HG02885 (cell line): ENCODE measurements around the gene BUB1B.
"Not testable (repeated sequence)": the region's sequence is repeated elsewhere in the genome, so short reads cannot be mapped to it uniquely, and the experiment has no call there.

Source experiments
- ATAC-seq: cut with Tn5 transposase; IDR thresholded peaks from one replicate; pipeline ENCODE4 v1.9.1; 2021; ENCODE audit warnings: mild to moderate bottlenecking; ENCODE audit not compliant: unreplicated experiment, poor library complexity

The BUB1B gene, protein sequence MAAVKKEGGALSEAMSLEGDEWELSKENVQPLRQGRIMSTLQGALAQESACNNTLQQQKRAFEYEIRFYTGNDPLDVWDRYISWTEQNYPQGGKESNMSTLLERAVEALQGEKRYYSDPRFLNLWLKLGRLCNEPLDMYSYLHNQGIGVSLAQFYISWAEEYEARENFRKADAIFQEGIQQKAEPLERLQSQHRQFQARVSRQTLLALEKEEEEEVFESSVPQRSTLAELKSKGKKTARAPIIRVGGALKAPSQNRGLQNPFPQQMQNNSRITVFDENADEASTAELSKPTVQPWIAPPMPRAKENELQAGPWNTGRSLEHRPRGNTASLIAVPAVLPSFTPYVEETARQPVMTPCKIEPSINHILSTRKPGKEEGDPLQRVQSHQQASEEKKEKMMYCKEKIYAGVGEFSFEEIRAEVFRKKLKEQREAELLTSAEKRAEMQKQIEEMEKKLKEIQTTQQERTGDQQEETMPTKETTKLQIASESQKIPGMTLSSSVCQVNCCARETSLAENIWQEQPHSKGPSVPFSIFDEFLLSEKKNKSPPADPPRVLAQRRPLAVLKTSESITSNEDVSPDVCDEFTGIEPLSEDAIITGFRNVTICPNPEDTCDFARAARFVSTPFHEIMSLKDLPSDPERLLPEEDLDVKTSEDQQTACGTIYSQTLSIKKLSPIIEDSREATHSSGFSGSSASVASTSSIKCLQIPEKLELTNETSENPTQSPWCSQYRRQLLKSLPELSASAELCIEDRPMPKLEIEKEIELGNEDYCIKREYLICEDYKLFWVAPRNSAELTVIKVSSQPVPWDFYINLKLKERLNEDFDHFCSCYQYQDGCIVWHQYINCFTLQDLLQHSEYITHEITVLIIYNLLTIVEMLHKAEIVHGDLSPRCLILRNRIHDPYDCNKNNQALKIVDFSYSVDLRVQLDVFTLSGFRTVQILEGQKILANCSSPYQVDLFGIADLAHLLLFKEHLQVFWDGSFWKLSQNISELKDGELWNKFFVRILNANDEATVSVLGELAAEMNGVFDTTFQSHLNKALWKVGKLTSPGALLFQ

DNA sequence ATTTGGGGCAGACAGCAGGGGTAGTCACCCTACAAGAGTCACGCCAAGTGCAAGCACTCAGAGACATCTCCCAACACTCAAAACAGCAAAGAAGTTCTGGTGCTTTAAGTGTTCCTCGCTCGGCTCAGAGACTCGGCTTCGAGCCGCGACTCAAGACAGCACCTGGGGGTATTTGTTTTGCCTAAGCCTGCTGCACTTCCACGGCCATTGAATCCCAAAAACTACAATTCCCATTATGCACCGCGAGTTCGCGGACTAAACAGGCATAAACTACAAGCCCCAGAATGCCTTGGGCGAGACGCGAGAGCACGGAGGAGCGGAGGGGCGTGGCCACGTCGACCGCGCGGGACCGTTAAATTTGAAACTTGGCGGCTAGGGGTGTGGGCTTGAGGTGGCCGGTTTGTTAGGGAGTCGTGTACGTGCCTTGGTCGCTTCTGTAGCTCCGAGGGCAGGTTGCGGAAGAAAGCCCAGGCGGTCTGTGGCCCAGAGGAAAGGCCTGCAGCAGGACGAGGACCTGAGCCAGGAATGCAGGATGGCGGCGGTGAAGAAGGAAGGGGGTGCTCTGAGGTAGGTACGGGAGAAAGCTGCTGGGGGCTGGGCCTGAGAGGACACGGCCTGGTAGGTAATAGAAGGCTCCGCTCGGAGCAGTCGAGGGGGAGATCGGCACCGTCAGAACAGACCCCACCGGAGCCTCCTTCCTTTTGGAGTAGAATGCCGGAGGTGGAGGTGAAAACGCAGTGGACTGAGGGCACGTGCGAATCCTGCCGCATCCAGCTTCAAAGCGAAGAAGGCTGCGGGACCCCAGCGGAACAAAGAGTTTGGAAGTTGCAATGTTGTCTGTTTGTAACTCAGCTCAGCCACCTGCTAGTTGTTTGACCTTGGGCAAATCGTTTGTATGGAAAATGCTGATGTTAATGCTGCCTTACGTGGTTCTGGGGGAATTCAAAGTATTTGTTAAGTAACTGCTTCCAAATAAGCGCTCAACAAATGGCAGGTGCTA lies at the start of gene BUB1B:
Gene BUB1B (plus strand): TSS at position 381 of the 1,000 bp plus-strand sequence. CDS start 152 bp downstream, at position 533.
- ATAC-seq, result peak; percentile 90

DNA sequence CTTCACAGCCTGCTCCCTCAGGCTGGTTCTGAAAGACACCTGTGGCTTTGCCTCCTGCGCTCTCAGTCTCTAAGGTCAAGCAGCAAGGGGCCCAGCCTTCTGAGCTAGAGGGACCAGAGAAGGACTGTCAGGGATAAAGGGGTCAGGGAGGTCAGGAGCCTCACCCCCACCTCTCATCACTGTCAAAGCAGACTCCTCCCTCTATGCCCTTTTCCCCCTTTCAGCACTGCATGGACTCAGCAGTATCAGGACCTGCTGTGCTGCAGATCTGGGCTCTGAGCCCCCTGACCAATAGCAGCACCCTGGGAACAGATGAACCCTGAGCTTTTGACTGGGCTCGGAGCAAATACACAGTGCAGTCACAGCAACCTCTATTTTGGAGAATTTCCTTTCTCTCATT lies 49.0 kb upstream of the BUB1B start:
- no peak for ATAC-seq

DNA sequence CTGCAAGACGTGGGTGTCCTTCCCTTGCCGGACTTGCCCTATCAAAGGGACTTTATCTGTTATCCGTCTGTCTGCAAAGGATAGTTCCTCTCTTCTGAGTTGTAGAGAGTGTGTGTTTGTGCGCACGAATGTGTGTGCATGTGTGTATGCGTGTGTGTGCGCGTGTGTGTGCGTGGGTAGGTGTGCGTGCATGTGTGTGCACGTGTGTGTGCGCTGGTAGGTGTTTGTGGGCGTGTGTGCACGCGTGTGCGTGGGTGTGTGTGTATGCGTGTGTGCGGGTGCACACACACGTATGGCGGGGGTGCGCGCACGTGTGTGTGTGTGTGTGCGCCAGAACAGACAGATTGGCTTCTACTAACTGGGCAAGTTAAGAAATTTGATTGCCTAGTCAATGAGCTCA lies 48.1 kb upstream of the BUB1B start:
- ATAC-seq, result no peak

DNA sequence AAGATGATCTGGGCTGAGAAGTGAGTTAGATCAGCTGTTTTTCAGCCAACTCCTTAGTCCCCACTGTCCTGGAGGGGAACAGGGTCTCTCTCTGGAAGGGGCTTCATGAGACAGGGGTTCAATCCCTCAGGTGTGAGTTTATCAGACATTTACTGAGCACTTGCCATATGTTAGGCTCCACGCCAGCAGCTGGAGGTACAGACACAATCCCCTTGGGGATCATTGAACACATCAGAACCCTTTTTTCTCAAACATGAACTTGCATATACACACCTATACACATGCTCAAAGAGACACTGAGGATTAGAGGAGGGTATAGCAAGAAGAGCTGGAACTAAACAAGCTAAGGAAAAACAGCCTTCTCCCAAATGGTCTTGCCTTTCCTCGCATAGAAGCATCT lies 46.7 kb upstream of the BUB1B start:
- ATAC-seq, result no peak

DNA sequence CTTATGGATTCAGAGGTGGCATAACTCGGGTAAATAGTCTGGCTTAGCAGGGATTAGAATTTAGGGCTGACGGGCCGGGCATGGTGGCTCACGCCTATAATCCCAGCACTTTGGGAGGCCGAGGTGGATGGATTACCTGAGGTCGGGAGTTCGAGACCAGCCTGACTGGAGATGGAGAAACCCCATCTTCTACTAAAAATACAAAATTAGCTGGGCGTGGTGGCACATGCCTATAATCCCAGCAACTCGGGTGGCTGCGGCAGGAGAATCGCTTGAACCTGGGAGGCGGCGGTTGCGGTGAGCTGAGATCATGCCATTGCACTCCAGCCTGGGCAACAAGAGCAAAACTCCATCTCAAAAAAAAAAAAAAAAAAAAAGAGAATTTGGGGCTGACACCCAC lies 45.8 kb upstream of the BUB1B start:
- ATAC-seq, result not testable (repeated sequence)

DNA sequence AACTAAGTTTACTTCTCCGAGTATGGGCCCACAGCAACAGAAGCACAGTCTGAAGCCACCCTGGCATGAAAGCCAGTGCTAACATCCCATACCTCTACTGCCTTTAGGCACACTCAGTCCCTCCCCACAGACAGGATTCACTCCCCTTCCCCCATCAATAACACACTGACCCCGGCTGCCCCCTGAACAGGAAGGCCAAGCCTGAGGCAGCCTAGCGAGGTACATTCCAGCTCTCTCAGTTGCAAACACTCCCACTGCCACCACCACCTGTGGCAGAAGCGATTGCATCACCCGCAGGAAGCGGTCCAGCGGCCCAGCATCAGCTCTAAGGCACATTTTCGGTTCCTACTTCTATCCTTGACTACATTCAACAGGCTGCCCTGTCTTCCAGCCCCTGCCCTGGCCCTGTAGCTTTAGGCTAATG lies 45.2 kb upstream of the BUB1B start:
- peak; percentile 94 for ATAC-seq

DNA sequence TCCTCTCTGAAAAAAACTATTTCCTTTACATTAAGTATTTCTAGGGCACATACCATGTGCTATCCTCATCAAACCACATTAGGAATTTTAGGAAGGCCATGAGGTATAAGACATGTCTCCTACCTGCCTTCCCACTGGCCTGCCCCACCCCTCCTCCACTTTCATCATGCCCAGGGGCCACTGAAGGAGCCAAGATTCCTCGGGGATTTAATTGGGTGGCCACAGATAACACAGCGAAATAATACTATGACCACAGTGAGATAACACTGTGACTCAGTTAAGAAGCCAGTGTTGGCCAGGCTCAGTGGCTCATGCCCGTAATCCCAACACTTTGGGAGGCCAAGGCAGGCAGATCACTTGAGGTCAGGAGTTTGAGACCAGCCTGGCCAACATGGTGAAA lies 42.4 kb upstream of the BUB1B start:
- no peak for ATAC-seq

DNA sequence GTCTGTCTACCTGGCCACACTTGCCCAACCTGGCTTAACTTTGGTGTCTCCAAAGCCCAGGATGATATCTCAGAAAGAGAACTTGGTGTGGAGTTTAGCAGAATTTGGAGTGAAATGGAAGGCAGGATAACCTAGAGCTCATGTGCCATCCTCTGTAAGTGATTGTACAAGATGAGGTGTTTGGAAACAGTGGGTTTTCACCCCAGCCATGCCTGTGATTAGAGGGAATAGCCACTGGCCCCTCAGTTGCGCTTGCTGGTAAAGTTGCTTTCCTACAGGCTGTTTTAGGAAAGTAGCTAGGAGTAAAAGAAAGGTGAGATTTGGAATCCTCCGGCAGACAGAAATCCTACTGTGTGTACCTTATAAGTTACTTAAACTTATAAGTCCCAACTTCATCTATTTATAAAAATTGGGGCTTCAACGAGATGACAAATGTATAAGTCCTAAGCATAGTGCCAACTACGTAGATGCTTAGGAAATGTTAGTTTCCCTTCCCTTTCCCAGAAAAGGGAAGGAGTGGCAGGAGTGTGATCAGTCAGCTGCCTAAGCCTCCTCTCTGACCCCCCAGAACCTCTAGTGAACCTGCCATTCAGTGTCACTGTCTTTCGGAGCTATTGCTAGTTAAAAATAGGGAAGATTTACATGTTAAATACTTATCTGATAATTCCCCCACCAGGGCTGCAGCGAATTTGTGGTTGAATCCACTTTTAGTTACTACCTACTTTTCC lies 38.8 kb upstream of the BUB1B start:
- no peak for ATAC-seq

DNA sequence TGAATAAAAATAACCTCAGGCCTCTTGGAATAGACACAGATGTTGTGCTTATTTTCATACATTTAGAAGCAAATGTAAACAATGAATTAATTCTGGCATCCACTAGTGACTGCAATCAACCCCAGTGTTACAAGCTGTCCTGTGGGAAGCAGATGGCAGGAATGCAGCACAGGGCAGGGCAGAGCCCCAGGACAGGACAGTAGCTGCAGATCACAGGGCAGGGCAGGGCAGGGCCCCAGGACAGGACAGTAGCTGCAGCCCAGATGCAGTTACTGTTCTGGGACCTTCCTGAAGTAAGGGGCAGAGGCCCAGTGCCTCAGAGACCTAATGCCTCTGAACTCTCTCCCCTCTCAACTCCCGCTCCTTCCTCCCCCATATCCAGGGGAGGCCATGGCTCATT lies 37.9 kb upstream of the BUB1B start:
- not testable (repeated sequence) for ATAC-seq

DNA sequence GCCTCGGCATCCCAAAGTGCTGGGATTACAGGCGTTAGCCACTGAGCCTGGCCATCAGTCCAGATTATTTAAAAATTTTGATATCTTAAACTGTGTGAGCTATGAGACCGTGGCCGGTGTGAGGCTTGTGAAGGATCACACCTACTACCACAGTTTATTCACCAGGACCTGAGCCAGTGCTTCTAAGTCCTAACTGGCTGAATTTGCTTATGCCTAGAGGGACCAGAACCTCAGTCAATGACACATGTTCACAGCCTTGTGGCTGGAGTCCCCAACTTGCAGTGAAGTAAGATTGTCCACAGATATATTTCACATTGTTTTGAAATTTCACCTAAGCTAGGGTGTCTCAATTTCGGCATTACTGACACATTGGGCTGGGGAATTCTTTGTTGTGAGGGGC lies 37.0 kb upstream of the BUB1B start:
- ATAC-seq, result not testable (repeated sequence)

DNA sequence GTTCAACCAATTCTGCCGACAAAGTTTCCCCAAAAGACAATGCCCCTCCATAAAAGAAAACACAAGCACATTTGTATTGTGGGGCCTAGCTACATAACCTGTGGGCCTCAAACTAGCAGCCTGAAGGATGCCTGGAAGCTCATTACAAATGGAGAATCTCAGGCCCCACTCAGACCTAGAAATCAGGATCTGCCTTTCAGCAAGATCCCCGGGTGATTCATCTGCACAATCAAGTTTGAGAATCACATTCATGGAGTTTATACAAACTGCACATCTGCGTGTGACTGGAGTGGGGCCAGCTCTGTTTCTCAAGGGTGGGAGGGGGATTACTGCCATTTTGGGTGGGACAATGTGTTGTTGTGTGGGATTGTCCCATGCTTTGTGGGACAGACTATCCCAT lies 36.5 kb upstream of the BUB1B start:
- ATAC-seq, result not testable (repeated sequence)

DNA sequence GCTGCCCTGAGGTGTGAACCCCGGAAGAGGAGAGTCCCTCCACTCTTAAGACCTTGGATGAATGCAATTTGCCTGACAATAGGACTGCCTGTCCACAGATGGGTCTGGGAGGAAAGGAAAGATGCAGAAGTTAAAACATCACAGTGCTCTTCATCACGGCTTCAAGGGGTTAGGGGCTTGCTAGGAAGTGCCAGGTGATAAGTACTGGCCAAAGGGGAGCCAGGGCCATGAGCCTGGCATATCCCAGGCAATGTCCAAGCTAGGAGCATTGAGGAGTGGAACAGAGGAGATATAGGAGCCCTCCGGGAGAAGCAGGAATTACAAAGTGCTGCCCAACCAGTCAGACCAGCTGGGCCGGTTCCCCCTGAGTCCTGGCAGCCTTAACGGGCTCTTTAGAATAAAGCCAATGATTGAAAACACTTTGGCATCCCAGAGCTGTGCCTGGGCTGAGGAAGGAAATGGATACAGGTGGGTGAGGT lies 36.0 kb upstream of the BUB1B start:
- ATAC-seq, result not testable (repeated sequence)

DNA sequence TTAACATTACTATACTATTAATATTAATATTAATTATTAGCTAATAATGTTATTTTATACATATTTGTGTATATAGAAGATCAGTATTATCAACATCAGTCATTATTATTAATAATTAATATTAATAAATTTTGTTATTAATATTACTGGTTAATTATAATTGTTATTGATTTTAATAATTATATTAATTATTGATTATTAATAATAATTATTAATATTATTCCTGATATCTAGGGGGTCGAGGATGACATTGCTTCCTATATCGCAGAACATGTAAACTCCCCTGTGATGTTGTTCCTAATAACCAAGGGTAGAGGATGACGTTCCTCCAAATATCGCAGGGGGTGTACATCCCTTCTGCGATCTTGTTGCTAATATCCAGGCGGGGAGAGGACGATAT lies 34.9 kb upstream of the BUB1B start:
- ATAC-seq, result no peak

DNA sequence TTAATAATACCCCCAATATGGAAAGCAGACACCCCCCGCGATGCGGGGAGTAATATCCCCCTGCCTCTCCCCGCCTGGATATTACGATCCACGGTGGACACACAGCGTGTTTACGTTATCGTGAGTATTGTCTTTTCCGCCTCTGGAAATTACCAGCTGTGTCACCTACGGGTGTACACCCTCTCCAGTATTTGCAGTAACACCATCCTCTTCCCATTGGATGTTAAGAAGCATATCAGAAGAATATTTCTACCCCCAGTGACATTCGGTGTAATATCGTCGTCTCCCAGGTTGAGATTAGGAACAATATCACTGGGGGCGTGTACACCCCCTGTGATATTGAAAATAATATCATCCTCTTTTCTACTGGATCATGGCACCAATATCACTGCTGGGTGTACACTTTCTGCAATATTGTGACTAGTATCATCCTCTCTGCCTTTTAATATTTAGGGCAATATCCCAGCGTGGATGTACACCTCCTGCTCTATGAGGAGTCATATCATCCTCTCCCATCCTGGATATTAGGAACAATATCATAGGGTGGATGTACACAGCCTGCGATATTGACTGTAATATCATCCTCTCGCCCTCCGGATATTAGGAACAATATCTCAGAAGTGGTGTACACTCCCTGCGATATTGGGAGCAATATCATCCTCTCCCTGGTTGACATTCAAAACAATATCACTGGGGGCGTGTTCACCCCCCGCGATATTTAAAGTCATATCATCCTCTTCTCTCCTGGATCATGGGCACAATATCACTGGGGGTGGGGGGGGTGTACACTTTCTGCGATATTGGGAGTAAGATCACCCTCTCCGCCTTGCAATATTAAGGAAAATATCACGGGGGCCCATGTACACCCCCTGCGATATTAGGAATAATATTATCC lies 31.9 kb upstream of the BUB1B start:
- ATAC-seq, result no peak

DNA sequence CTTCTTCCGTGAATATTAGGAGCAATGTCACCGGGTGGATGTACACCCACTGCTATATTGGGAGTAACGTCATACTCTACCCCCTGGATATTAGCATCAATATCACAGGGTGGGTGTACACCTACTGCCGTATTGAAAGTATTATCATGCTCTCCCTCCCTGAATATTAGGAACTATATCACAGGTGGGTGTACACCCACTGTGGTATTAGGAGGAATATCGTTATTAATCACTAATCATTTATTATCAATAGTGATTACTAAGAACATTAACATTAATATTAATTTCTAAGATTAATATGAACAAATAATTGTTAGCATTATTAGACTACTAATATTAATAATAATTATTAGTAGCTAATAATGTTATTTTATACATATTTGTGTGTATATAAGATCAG lies 30.8 kb upstream of the BUB1B start:
- no peak for ATAC-seq

DNA sequence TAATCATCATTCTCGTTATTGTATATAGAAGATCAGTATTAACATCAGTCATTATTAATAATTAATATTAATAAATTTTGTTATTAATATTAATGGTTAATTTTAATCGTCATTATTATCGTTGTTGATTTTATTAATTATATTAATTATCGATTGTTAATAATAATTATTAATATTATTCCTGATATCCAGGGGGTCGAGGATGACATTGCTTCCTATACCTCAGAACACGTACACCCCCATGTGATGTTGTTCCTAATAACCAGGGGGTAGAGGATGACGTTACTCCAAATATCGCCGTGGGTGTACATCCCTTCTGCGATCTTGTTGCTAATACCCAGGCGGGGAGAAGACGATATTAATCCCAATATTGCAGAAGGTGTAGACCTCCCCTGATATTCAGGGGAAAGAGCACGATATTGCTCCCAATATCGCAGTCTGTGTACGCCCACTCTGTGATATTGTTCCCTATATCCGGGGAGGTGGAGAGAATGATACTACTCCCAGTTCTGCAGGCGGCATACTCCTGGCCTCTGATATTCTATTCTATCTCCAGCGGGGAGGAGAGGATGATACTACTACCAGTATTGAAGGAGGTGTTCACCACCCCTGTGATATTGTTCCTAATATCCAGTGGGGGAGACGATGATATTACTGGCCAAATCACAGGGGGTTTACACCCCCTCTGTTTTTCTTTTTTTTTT lies 29.9 kb upstream of the BUB1B start:
- ATAC-seq, result no peak

DNA sequence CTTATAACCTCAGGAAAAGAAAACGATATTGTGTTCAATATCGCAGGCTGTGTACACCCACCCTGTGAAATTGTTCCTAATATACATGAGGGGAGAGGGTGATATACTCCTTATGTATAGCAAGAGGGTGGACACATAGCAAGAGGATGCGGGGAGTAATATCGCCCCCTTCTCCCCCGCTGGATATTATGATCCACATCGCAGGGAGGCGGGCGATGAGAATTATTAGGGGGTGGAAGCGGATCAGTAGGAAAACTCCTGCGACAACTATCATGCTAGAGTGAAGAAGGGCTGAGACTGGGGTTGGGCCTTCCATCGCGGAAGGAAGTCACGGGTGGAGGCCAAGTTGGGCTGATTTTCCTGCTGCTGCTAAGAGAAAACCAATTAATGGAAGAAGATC lies 27.3 kb upstream of the BUB1B start:
- no peak for ATAC-seq
